CD4-positive, alpha-beta T cell (primary cell): ENCODE data around the gene LCK. TPM values are rescaled to one million over a fixed set of nuclear protein-coding genes. Genes with fewer than 3 reads are reported as not detected.
A peak's percentile ranks its signal among the peaks of the same experiment; 100 is the strongest.

Source experiments
- ATAC-seq: fragments of 200-7000 bp; cut with Tn5 transposase; one replicate; pipeline ENCODE4 v1.10.0; 2022; ENCODE audit warnings: mild to moderate bottlenecking; ENCODE audit not compliant: poor library complexity
- CTCF ChIA-PET: fragments of 350-600 bp; sonication (Branson Sonifier 250); formaldehyde crosslinking; loops from one replicate; lab custom pipeline; 2021; ENCODE audit warnings: antibody characterized with exemption, inconsistent platforms; lab: Charles Lee
- POLR2A ChIA-PET: fragments of 350-600 bp; sonication (Branson Sonifier 250); formaldehyde crosslinking; loops from one replicate; lab custom pipeline; 2021; ENCODE audit warnings: antibody characterized with exemption, inconsistent platforms; lab: Charles Lee
- DNase-seq, 14 experiments: peaks; one replicate each; pipeline ENCODE4 v3.0.0-alpha.2; 2013 to 2020; ENCODE audit warnings: mixed read lengths in 2 of 14
- H3K27ac ChIP-seq, 2 donors: one replicate each; pipeline versions ENCODE4 v1.5.1 to v1.7.0; 2013; ENCODE audit warnings: low read length in 2 of 2, low read depth in 1 of 2, mild to moderate bottlenecking in 1 of 2
- H3K27me3 ChIP-seq, 2 experiments: 1 replicate in 1 of 2; 2 replicates in 1 of 2; pipeline versions ENCODE4 v1.6.1 to v1.7.0; 2013; ENCODE audit warnings: low read length in 2 of 2, control low read depth in 1 of 2, mild to moderate bottlenecking in 1 of 2, moderate library complexity in 1 of 2; ENCODE audit not compliant: insufficient read depth in 2 of 2, control insufficient read depth in 1 of 2
- H3K36me3 ChIP-seq: one replicate; pipeline ENCODE4 v1.6.1; 2013; ENCODE audit warnings: low read length, control low read depth; ENCODE audit not compliant: insufficient read depth
- H3K4me1 ChIP-seq: one replicate; pipeline ENCODE4 v1.6.1; 2013; ENCODE audit warnings: low read length, control low read depth; ENCODE audit not compliant: insufficient read depth
- H3K4me3 ChIP-seq: one replicate; pipeline ENCODE4 v1.5.1; 2013; ENCODE audit warnings: mild to moderate bottlenecking, low read length, moderate library complexity
- H3K9me3 ChIP-seq, 2 experiments: 1 replicate in 1 of 2; 2 replicates in 1 of 2; pipeline versions ENCODE4 v1.6.1 to v1.7.0; 2013; ENCODE audit warnings: low read length in 2 of 2, mild to moderate bottlenecking in 2 of 2, control low read depth in 1 of 2, moderate library complexity in 1 of 2; ENCODE audit not compliant: control insufficient read depth in 1 of 2, insufficient read depth in 1 of 2
- H3K27ac Mint-ChIP-seq: one replicate; pipeline ENCODE4 v1.8.0; 2020; ENCODE audit warnings: mixed read lengths
- H3K27me3 Mint-ChIP-seq: one replicate; pipeline ENCODE4 v1.8.0; 2021; ENCODE audit warnings: mixed read lengths
- H3K36me3 Mint-ChIP-seq: one replicate; pipeline ENCODE4 v1.8.0; 2021; ENCODE audit warnings: low read depth, mixed read lengths
- H3K4me1 Mint-ChIP-seq: one replicate; pipeline ENCODE4 v1.8.0; 2021; ENCODE audit warnings: low read depth, mixed read lengths
- H3K4me3 Mint-ChIP-seq: one replicate; pipeline ENCODE4 v1.8.0; 2020; ENCODE audit warnings: mild to moderate bottlenecking, mixed read lengths
- H3K9me3 Mint-ChIP-seq: one replicate; pipeline ENCODE4 v1.8.0; 2020; ENCODE audit warnings: mixed read lengths
- CTCF ChIP-seq: fragments of 200-600 bp; IDR thresholded peaks from one replicate; pipeline ENCODE4 v1.8.0; 2022; ENCODE audit warnings: antibody characterized with exemption, mild to moderate bottlenecking
- intact Hi-C, 2 experiments: fragments of 100-400 bp; cut with DNase I in 1 of 2; cut with micrococcal nuclease in 1 of 2; formaldehyde crosslinking; loops; one replicate each; pipeline versions ENCODE4 v1.15.1 to v1.9.0; 2023 to 2025; cut with DNase I, micrococcal nuclease
- total RNA-seq, 174 experiments: library from RNA in 2 of 174; stranded (reverse) in 2 of 174; gene quantifications; one replicate each; pipeline ENCODE4 v1.2.3 and lab custom pipeline; 2021 to 2026

LCK gene
- total RNA-seq, 2 experiments from 2014 or later, result 187 to 188 TPM

GRCh38 chr1:32255072-32256071 lies 4.3 kb downstream of the LCK start:
- no peaks in the 10 kb centered on the region for H3K27me3 ChIP-seq
- peaks cover 79% of the 10 kb centered on the region for H3K4me1 ChIP-seq
- TF ChIP-seq CTCF, result no peak
- intact Hi-C loops, result no loop called here
- peak overlapping the region; percentile 71 for H3K4me3 ChIP-seq
- Mint-ChIP-seq H3K4me3 (peak overlapping the region; percentile 91), H3K9me3 (no peaks in the 10 kb centered on the region), H3K27me3 (no peaks in the 10 kb centered on the region), H3K27ac (peak overlapping the region; percentile 99), H3K36me3 (peaks cover 68% of the 10 kb centered on the region), H3K4me1 (peaks cover 57% of the 10 kb centered on the region)
- H3K36me3 ChIP-seq, result peaks cover 17% of the 10 kb centered on the region
- ChIA-PET CTCF (interaction anchor here (0.6 to 2.4 kb wide), 9 partner anchors 12 to 313 kb away, joined by 3 to 13 read pairs (median 4); partner anchors contain the start of gene MARCKSL1), POLR2A (interaction anchor here (0.6 to 21.2 kb wide), 14 partner anchors 6 to 148 kb away, joined by 3 to 543 read pairs (median 6); partner anchors contain the start of genes BSDC1, FAM167B, HDAC1 and KPNA6)
- H3K9me3 ChIP-seq, result no peaks in the 10 kb centered on the region
- ATAC-seq (peak; percentile 39), DNase-seq (peak in 5 of 14 experiments; percentile 19 to 60 (median 53))
- H3K27ac ChIP-seq, result peak overlapping the region; percentile 37 to 94

- peaks cover 83% of the 10 kb centered on the region for H3K4me1 ChIP-seq
- peak overlapping the region; percentile 99 for H3K27ac Mint-ChIP-seq
Observed at GRCh38 chr1:32256473-32257226, 5.6 kb downstream of the LCK start.

More at GRCh38 chr1:32256473-32257226, 5.6 kb downstream of the LCK start:
- no peak for TF ChIP-seq CTCF
- peaks cover 54% of the 10 kb centered on the region for H3K4me1 Mint-ChIP-seq
- ATAC-seq (peak; percentile 22), DNase-seq (peak in 2 of 14 experiments; percentile 47 to 52)
- CTCF ChIA-PET, result interaction anchor here (1.5 to 7.5 kb wide), 4 partner anchors 8 to 41 kb away, joined by 3 to 40 read pairs (median 14); no protein-coding TSS in a partner anchor
- no peaks in the 10 kb centered on the region for H3K27me3 Mint-ChIP-seq
- H3K4me3 ChIP-seq, result peak overlapping the region; percentile 71
- no peaks in the 10 kb centered on the region for H3K27me3 ChIP-seq
- no peaks in the 10 kb centered on the region for H3K9me3 ChIP-seq
- H3K9me3 Mint-ChIP-seq, result no peaks in the 10 kb centered on the region
- intact Hi-C loops, result no loop called here
- H3K27ac ChIP-seq, result peak overlapping the region; percentile 18 to 94
- peaks cover 30% of the 10 kb centered on the region for H3K36me3 ChIP-seq
- H3K36me3 Mint-ChIP-seq, result peaks cover 65% of the 10 kb centered on the region
- peak overlapping the region; percentile 92 for H3K4me3 Mint-ChIP-seq
- POLR2A ChIA-PET, result interaction anchor here (1.3 to 21.2 kb wide), 7 partner anchors 6 to 79 kb away, joined by 3 to 543 read pairs (median 16); partner anchors contain the start of genes FAM167B, HDAC1, LCK and MARCKSL1
